Caco-2 (cell line): Measurements from ENCODE around the gene CYP46A1. TPM values are rescaled to one million over a fixed set of nuclear protein-coding genes. Genes with fewer than 3 reads are reported as not detected.

ENCODE experiments used
- BruUV-seq: library from RNA; stranded (reverse); fragments of 400-500 nt; replicated peaks from 2 replicates; lab custom pipeline; 2021; lab: Mats Ljungman, UMichigan
- CTCF ChIA-PET: fragments of 300-600 bp; sonication (Branson Sonifier 250); formaldehyde crosslinking; loops from one replicate; lab custom pipeline; 2022; ENCODE audit warnings: antibody characterized with exemption; lab: Charles Lee
- POLR2A ChIA-PET: fragments of 300-600 bp; sonication (Branson Sonifier 250); formaldehyde crosslinking; loops from one replicate; lab custom pipeline; 2022; ENCODE audit warnings: antibody characterized with exemption; lab: Charles Lee
- DNase-seq, 2 experiments: peaks; one replicate each; pipeline versions ENCODE4 v3.0.0 to v3.0.0-alpha.2; 2020 to 2022
- H3K27me3 ChIP-seq: replicated peaks from 2 replicates; pipeline ENCODE4 v1.6.0; 2011; ENCODE audit warnings: low read length; ENCODE audit not compliant: control insufficient read depth, insufficient read depth
- H3K36me3 ChIP-seq: 2 replicates; pipeline ENCODE4 v1.5.1; 2011; ENCODE audit warnings: low read length; ENCODE audit not compliant: control insufficient read depth, insufficient read depth
- H3K4me1 ChIP-seq: fragments of 250-450 bp; sonication (Bioruptor Pico); 2 replicates; pipeline ENCODE4 v1.5.1; 2020; ENCODE audit warnings: mild to moderate bottlenecking
- H3K4me3 ChIP-seq: 2 replicates; pipeline ENCODE4 v1.5.1; 2011; ENCODE audit warnings: low read depth, mild to moderate bottlenecking, control low read depth, low read length
- H3K9me3 ChIP-seq: fragments of 250-450 bp; sonication (Bioruptor Pico); 2 replicates; pipeline ENCODE4 v1.5.1; 2020; ENCODE audit warnings: mild to moderate bottlenecking, moderate library complexity
- H3K27ac Mint-ChIP-seq: one replicate; pipeline ENCODE4 v1.8.0; 2022; ENCODE audit warnings: mixed read lengths; ENCODE audit not compliant: unreplicated experiment
- H3K27me3 Mint-ChIP-seq: one replicate; pipeline ENCODE4 v1.8.0; 2022; ENCODE audit warnings: mixed read lengths; ENCODE audit not compliant: insufficient read depth, unreplicated experiment
- H3K36me3 Mint-ChIP-seq: one replicate; pipeline ENCODE4 v1.8.0; 2022; ENCODE audit warnings: mild to moderate bottlenecking, mixed read lengths; ENCODE audit not compliant: insufficient read depth, unreplicated experiment
- H3K4me1 Mint-ChIP-seq: one replicate; pipeline ENCODE4 v1.8.0; 2022; ENCODE audit warnings: low read depth, mixed read lengths; ENCODE audit not compliant: unreplicated experiment
- H3K4me3 Mint-ChIP-seq: one replicate; pipeline ENCODE4 v1.8.0; 2022; ENCODE audit warnings: mild to moderate bottlenecking, moderate library complexity, mixed read lengths; ENCODE audit not compliant: unreplicated experiment
- H3K9me3 Mint-ChIP-seq: one replicate; pipeline ENCODE4 v1.8.0; 2022; ENCODE audit warnings: mixed read lengths; ENCODE audit not compliant: unreplicated experiment
- CTCF ChIP-seq, 2 experiments: fragments of 200-600 bp in 1 of 2; IDR thresholded peaks; 1 replicate in 1 of 2; 2 replicates in 1 of 2; pipeline versions ENCODE4 v1.5.1 to v1.8.0; 2011 to 2022; ENCODE audit warnings: antibody characterized with exemption in 1 of 2, control low read depth in 1 of 2, inconsistent platforms in 1 of 2, low read depth in 1 of 2, low read length in 1 of 2, mild to moderate bottlenecking in 1 of 2, moderate library complexity in 1 of 2; ENCODE audit not compliant: insufficient read depth in 1 of 2, severe bottlenecking in 1 of 2, unreplicated experiment in 1 of 2
- intact Hi-C: fragments of 100-400 bp; cut with micrococcal nuclease; formaldehyde crosslinking; loops from one replicate; pipeline ENCODE4 v1.10.0; 2022; ENCODE audit not compliant: unreplicated experiment
- total RNA-seq: library from RNA; stranded (reverse); gene quantifications from 2 replicates; pipeline ENCODE4 v1.2.3, GENCODE V29; 2022

Gene CYP46A1
- total RNA-seq, 1 experiment from 2014 or later = 0.09 TPM

GRCh38 chr14:99774556-99775307 lies 90.6 kb downstream of the CYP46A1 start:
- no peaks in the 10 kb centered on the region for H3K4me1 ChIP-seq
- H3K4me3 Mint-ChIP-seq = no peak overlapping the region

GRCh38 chr14:99775351-99775750 lies 91.3 kb downstream of the CYP46A1 start:
- Mint-ChIP-seq H3K4me3 (no peak overlapping the region), H3K27ac (no peak overlapping the region), H3K27me3 (peaks cover 17% of the 10 kb centered on the region), H3K9me3 (peaks cover 16% of the 10 kb centered on the region), H3K36me3 (no peaks in the 10 kb centered on the region), H3K4me1 (no peaks in the 10 kb centered on the region)
- DNase-seq = no peak
- Histone ChIP-seq H3K4me1 (no peaks in the 10 kb centered on the region), H3K4me3 (no peak overlapping the region), H3K27me3 (no peaks in the 10 kb centered on the region), H3K9me3 (peaks cover 12% of the 10 kb centered on the region), H3K36me3 (no peaks in the 10 kb centered on the region)
- ChIA-PET POLR2A (no interaction called here), CTCF (interaction anchor here (0.6 kb wide), 1 partner anchor 146 kb away, joined by 5 read pairs; no protein-coding TSS in a partner anchor)
- no TSS peak for BruUV-seq
- intact Hi-C loops = no loop called here
- no peak for TF ChIP-seq CTCF (IDR thresholded peaks at IDR 0.05; ENCODE audit: insufficient read depth in 1 of 2, low read depth in 1 of 2, low read length in 1 of 2, severe bottlenecking in 1 of 2, unreplicated experiment in 1 of 2)

More at GRCh38 chr14:99774556-99775307, 90.6 kb downstream of the CYP46A1 start:
- H3K36me3 Mint-ChIP-seq = no peaks in the 10 kb centered on the region
- no peak for DNase-seq
- peaks cover 12% of the 10 kb centered on the region for H3K9me3 ChIP-seq
- H3K27me3 ChIP-seq = no peaks in the 10 kb centered on the region
- POLR2A ChIA-PET = no interaction called here
- H3K9me3 Mint-ChIP-seq = peaks cover 16% of the 10 kb centered on the region
- no peaks in the 10 kb centered on the region for H3K4me1 Mint-ChIP-seq
- CTCF ChIA-PET = no interaction called here
- intact Hi-C loops = no loop called here
- no peak overlapping the region for H3K4me3 ChIP-seq
- H3K27me3 Mint-ChIP-seq = peaks cover 17% of the 10 kb centered on the region
- no peaks in the 10 kb centered on the region for H3K36me3 ChIP-seq
- no TSS peak for BruUV-seq
- no peak overlapping the region for H3K27ac Mint-ChIP-seq
- TF ChIP-seq CTCF (IDR thresholded peaks at IDR 0.05; ENCODE audit: insufficient read depth in 1 of 2, low read depth in 1 of 2, low read length in 1 of 2, severe bottlenecking in 1 of 2, unreplicated experiment in 1 of 2) = no peak

Other genes starting within 250 kb of the CYP46A1 start
- gene SETD3, start 203.4 kb upstream of the CYP46A1 start, total RNA-seq = 74.3 and 76.2 TPM in 2 replicates
- 95.4 and 104 TPM in 2 replicates for gene CCNK, start 202.9 kb upstream of the CYP46A1 start, total RNA-seq
- 69.1 and 76.2 TPM in 2 replicates for gene CCDC85C, start 80.1 kb upstream of the CYP46A1 start, total RNA-seq
- 2.1 and 2.9 TPM in 2 replicates for gene HHIPL1, start 39.2 kb upstream of the CYP46A1 start, total RNA-seq
- 5.9 and 7.2 TPM in 2 replicates for gene EML1, start 109.1 kb downstream of the CYP46A1 start, total RNA-seq